OCI-LY7 (cell line): Measurements from ENCODE around the gene NRCAM. TPM values are rescaled to one million over a fixed set of nuclear protein-coding genes. Genes with fewer than 3 reads are reported as not detected.

Experiments used
- BruUV-seq: library from RNA; stranded (reverse); fragments of 400-500 nt; replicated peaks from 2 replicates; lab custom pipeline; 2021; lab: Mats Ljungman, UMichigan
- CTCF ChIA-PET: fragments of 300-600 bp; sonication (Branson Sonifier 250); formaldehyde crosslinking; loops from one replicate; lab custom pipeline; 2022; ENCODE audit warnings: antibody characterized with exemption; ENCODE audit not compliant: unreplicated experiment; lab: Charles Lee
- POLR2A ChIA-PET: fragments of 300-600 bp; sonication (Branson Sonifier 250); formaldehyde crosslinking; loops from one replicate; lab custom pipeline; 2022; ENCODE audit warnings: antibody characterized with exemption; lab: Charles Lee
- DNase-seq: peaks from one replicate; pipeline ENCODE4 v3.0.0-alpha.2; 2015; ENCODE audit warnings: low spot score
- H2AFZ ChIP-seq: fragments of 200-600 bp; sonication (generic), shearing (Covaris generic); 2 replicates; pipeline ENCODE4 v1.6.1; 2014; ENCODE audit warnings: mild to moderate bottlenecking, antibody characterized with exemption, low read length, moderate library complexity
- H3K27ac ChIP-seq: fragments of 200-600 bp; sonication (generic); 2 replicates; pipeline ENCODE4 v1.5.1; 2014; ENCODE audit warnings: mixed run types, low read depth, mild to moderate bottlenecking, moderate library complexity, low read length, inconsistent platforms; ENCODE audit not compliant: poor library complexity, severe bottlenecking
- H3K36me3 ChIP-seq: fragments of 200-600 bp; sonication (generic); 2 replicates; pipeline ENCODE4 v1.6.1; 2014; ENCODE audit warnings: mild to moderate bottlenecking, antibody characterized with exemption, low read length, moderate library complexity, mixed read lengths; ENCODE audit not compliant: insufficient read depth
- H3K4me1 ChIP-seq: fragments of 200-600 bp; sonication (generic); 2 replicates; pipeline ENCODE4 v1.5.1; 2014; ENCODE audit warnings: mild to moderate bottlenecking, low read length; ENCODE audit not compliant: insufficient read depth, poor library complexity, severe bottlenecking
- H3K4me2 ChIP-seq: fragments of 200-600 bp; sonication (generic); 2 replicates; pipeline ENCODE4 v1.6.1; 2014; ENCODE audit warnings: mild to moderate bottlenecking, low read length
- H3K4me3 ChIP-seq: fragments of 200-600 bp; sonication (generic); 2 replicates; pipeline ENCODE4 v1.5.1; 2014; ENCODE audit warnings: mild to moderate bottlenecking, low read depth, low read length; ENCODE audit not compliant: poor library complexity, severe bottlenecking
- H3K79me2 ChIP-seq: fragments of 200-600 bp; sonication (generic); 2 replicates; pipeline ENCODE4 v1.6.1; 2016; ENCODE audit warnings: low read depth, mild to moderate bottlenecking, low read length, moderate library complexity, mixed read lengths; ENCODE audit not compliant: insufficient read depth
- H3K9me2 ChIP-seq: fragments of 200-600 bp; sonication (generic); 2 replicates; pipeline ENCODE4 v1.6.1; 2016; ENCODE audit warnings: mild to moderate bottlenecking, low read length, mixed read lengths; ENCODE audit not compliant: insufficient read depth
- H3K9me3 ChIP-seq: fragments of 200-600 bp; sonication (generic); 2 replicates; pipeline ENCODE4 v1.6.1; 2014; ENCODE audit warnings: mild to moderate bottlenecking, mixed run types, low read length, mixed read lengths
- H4K20me1 ChIP-seq: fragments of 200-600 bp; sonication (generic); 2 replicates; pipeline ENCODE4 v1.6.1; 2014; ENCODE audit warnings: mild to moderate bottlenecking, antibody characterized with exemption, low read length, moderate library complexity, mixed read lengths; ENCODE audit not compliant: insufficient read depth
- CTCF ChIP-seq: fragments of 200-600 bp; sonication (generic); conservative IDR thresholded peaks from 2 replicates; pipeline ENCODE4 v1.5.1; 2014; ENCODE audit warnings: mild to moderate bottlenecking, antibody characterized with exemption, low read length, moderate library complexity, mixed read lengths
- EZH2phosphoT487 ChIP-seq: fragments of 200-600 bp; sonication (generic); IDR thresholded peaks from 2 replicates; pipeline ENCODE4 v1.6.1; 2018; ENCODE audit warnings: low read depth, borderline replicate concordance, mild to moderate bottlenecking, mixed run types, antibody characterized with exemption, low read length, moderate library complexity, mixed read lengths
- intact Hi-C: fragments of 100-400 bp; cut with micrococcal nuclease; formaldehyde crosslinking; loops from one replicate; pipeline ENCODE4 v1.10.0; 2022; ENCODE audit not compliant: unreplicated experiment
- total RNA-seq, 2 experiments: library from RNA; depleted of rRNA in 1 of 2; stranded (reverse); fragments of >200 nt in 1 of 2; shearing (Covaris generic) in 1 of 2; gene quantifications; 2 replicates each; pipeline ENCODE4 v1.2.3, GENCODE V29; 2014 to 2022

NRCAM gene
- total RNA-seq, 2 experiments from 2014 or later, result not detected

DNA sequence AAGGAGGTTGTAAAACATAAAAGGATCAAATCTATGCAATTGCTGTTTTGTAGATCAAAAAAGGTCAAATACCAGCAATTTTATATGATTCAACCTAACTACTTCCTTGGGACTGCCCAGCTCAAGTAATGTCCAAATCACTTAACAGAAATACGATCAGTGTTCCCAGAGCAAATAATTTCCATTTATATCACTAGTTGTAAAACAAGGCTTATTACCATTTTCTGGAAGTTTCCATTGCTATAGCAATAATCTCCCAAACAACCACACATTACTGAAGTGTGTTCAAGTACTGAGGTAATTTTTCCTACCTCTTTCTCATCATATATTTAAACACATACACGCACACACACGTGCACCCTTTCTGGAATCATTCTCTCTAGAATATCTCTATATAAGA is 123.3 kb downstream of the NRCAM start:
- no peaks in the 10 kb centered on the region for H3K9me3 ChIP-seq
- BruUV-seq, result no TSS peak
- no peak for DNase-seq
- no peaks in the 10 kb centered on the region for H3K4me1 ChIP-seq
- H2AFZ ChIP-seq, result no peak overlapping the region
- intact Hi-C loops, result no loop called here
- POLR2A ChIA-PET, result no interaction called here
- H3K79me2 ChIP-seq, result no peaks in the 10 kb centered on the region
- no peak overlapping the region for H3K27ac ChIP-seq
- no peak overlapping the region for H3K4me3 ChIP-seq
- H3K4me2 ChIP-seq, result no peak overlapping the region
- CTCF ChIA-PET, result no interaction called here
- no peaks in the 10 kb centered on the region for H3K9me2 ChIP-seq
- H3K36me3 ChIP-seq, result no peaks in the 10 kb centered on the region
- no peaks in the 10 kb centered on the region for H4K20me1 ChIP-seq
- TF ChIP-seq EZH2phosphoT487 (no peak), CTCF (no peak)

- Histone ChIP-seq H3K4me1 (no peaks in the 10 kb centered on the region), H3K27ac (no peak overlapping the region), H4K20me1 (no peaks in the 10 kb centered on the region), H3K9me3 (no peaks in the 10 kb centered on the region), H3K4me2 (no peak overlapping the region), H3K4me3 (no peak overlapping the region), H3K79me2 (no peaks in the 10 kb centered on the region), H3K36me3 (no peaks in the 10 kb centered on the region), H2AFZ (no peak overlapping the region), H3K9me2 (no peaks in the 10 kb centered on the region)
- no peak for DNase-seq
- POLR2A ChIA-PET, result no interaction called here
- no TSS peak for BruUV-seq
- intact Hi-C loops, result no loop called here
- TF ChIP-seq EZH2phosphoT487 (no peak), CTCF (no peak)
- CTCF ChIA-PET, result no interaction called here
Observed at GRCh38 chr7:108331971-108332370, 124.3 kb downstream of the NRCAM start.

- no peak for TF ChIP-seq EZH2phosphoT487
- no peak for TF ChIP-seq CTCF
- Histone ChIP-seq H3K4me3 (no peak overlapping the region), H3K4me2 (no peak overlapping the region), H3K79me2 (no peaks in the 10 kb centered on the region), H3K27ac (no peak overlapping the region), H2AFZ (no peak overlapping the region), H3K36me3 (no peaks in the 10 kb centered on the region), H3K4me1 (no peaks in the 10 kb centered on the region), H4K20me1 (no peaks in the 10 kb centered on the region), H3K9me2 (no peaks in the 10 kb centered on the region), H3K9me3 (no peaks in the 10 kb centered on the region)
- BruUV-seq, result no TSS peak
- DNase-seq, result no peak
- ChIA-PET CTCF (no interaction called here), POLR2A (interaction anchor here (0.7 kb wide), 1 partner anchor 155 kb away, joined by 3 read pairs; no protein-coding TSS in a partner anchor)
- intact Hi-C loops, result no loop called here
Observed at GRCh38 chr7:108330227-108330626, 126.0 kb downstream of the NRCAM start.
